OCI-M2 (cell line): ENCODE measurements around the gene RSRP1.

Experiments used
- DNase-seq: peaks from one replicate; lab custom pipeline; 2025; ENCODE audit not compliant: unreplicated experiment; lab: John Stamatoyannopoulos, UW

Gene RSRP1

GRCh38 chr1:25219661-25220251, 27.5 kb downstream of the RSRP1 start:
- DNase-seq = no peak

- no peak for DNase-seq
Observed at GRCh38 chr1:25217598-25218232, 29.5 kb downstream of the RSRP1 start.

- no peak for DNase-seq
Observed at GRCh38 chr1:25217015-25217414, 30.2 kb downstream of the RSRP1 start.

GRCh38 chr1:25216123-25216522, 31.1 kb downstream of the RSRP1 start:
- DNase-seq = no peak

GRCh38 chr1:25212725-25213124, 34.5 kb downstream of the RSRP1 start:
- DNase-seq = no peak

- no peak for DNase-seq
Observed at GRCh38 chr1:25210728-25211127, 36.5 kb downstream of the RSRP1 start.

GRCh38 chr1:25209516-25209915, 37.7 kb downstream of the RSRP1 start:
- DNase-seq = no peak

- DNase-seq = no peak
Observed at GRCh38 chr1:25208561-25209222, 38.6 kb downstream of the RSRP1 start.

GRCh38 chr1:25208092-25208491, 39.2 kb downstream of the RSRP1 start:
- DNase-seq = no peak

GRCh38 chr1:25206201-25206600, 41.1 kb downstream of the RSRP1 start:
- DNase-seq = no peak

GRCh38 chr1:25205786-25206185, 41.5 kb downstream of the RSRP1 start:
- no peak for DNase-seq

GRCh38 chr1:25204797-25205480, 42.3 kb downstream of the RSRP1 start:
- DNase-seq = no peak

GRCh38 chr1:25201006-25201405, 46.2 kb downstream of the RSRP1 start:
- no peak for DNase-seq

GRCh38 chr1:25199819-25200620, 47.2 kb downstream of the RSRP1 start:
- no peak for DNase-seq

- no peak for DNase-seq
Observed at GRCh38 chr1:25198663-25199252, 48.5 kb downstream of the RSRP1 start.

GRCh38 chr1:25197982-25198662, 49.1 kb downstream of the RSRP1 start:
- no peak for DNase-seq

- DNase-seq = no peak
Observed at GRCh38 chr1:25197235-25197975, 49.8 kb downstream of the RSRP1 start.

- no peak for DNase-seq
Observed at GRCh38 chr1:25196830-25197229, 50.4 kb downstream of the RSRP1 start.

- DNase-seq = no peak
Observed at GRCh38 chr1:25195835-25196234, 51.4 kb downstream of the RSRP1 start.
